HCT116 (cell line): ENCODE data around the gene DAPL1. TPM values are rescaled to one million over a fixed set of nuclear protein-coding genes. Genes with fewer than 3 reads are reported as not detected.

Experiments
- ATAC-seq: fragments of 200-7000 bp; cut with Tn5 transposase; 2 replicates; pipeline ENCODE4 v1.9.1; 2020; ENCODE audit warnings: mild to moderate bottlenecking, moderate library complexity
- BruUV-seq: library from RNA; stranded (reverse); fragments of 400-500 nt; replicated peaks from 2 replicates; lab custom pipeline; 2021; lab: Mats Ljungman, UMichigan
- CTCF ChIA-PET: fragments of 300-600 bp; sonication (Branson Sonifier 250); formaldehyde crosslinking; loops from one replicate; lab custom pipeline; 2021; ENCODE audit warnings: antibody characterized with exemption; lab: Charles Lee
- POLR2A ChIA-PET: fragments of 300-600, 350-600 bp; sonication (Branson Sonifier 250); formaldehyde crosslinking; loops from one replicate; lab custom pipeline; 2021; ENCODE audit warnings: antibody characterized with exemption; lab: Charles Lee
- RAD21 ChIA-PET, 2 experiments: fragments of 300-600 bp; sonication (Branson Sonifier 250); formaldehyde crosslinking; loops; one replicate each; lab custom pipeline; 2023; ENCODE audit warnings: low total read pairs in 2 of 2; ENCODE audit not compliant: uncharacterized antibody in 2 of 2, unreplicated experiment in 2 of 2, low non-redundant PET in 1 of 2; lab: Charles Lee
- DNase-seq: peaks from one replicate; pipeline ENCODE4 v3.0.0-alpha.2; 2010; ENCODE audit warnings: low read depth, low spot score
- H2AFZ ChIP-seq: fragments of 200-600 bp; shearing (Covaris generic), sonication (generic); 2 replicates; pipeline ENCODE4 v1.6.1; 2017; ENCODE audit warnings: low read depth, mixed run types, mixed read lengths, antibody characterized with exemption, low read length; ENCODE audit not compliant: poor library complexity, severe bottlenecking
- H3K27ac ChIP-seq: 2 replicates; pipeline ENCODE4 v1.5.1; 2012; ENCODE audit warnings: low read depth, low read length
- H3K27me3 ChIP-seq: fragments of 200-600 bp; sonication (generic); 2 replicates; pipeline ENCODE4 v1.6.1; 2016; ENCODE audit warnings: mixed run types, low read length, mixed read lengths; ENCODE audit not compliant: insufficient read depth
- H3K36me3 ChIP-seq, 2 experiments: fragments of 200-500 bp in 1 of 2; fragments of 200-600 bp in 1 of 2; sonication (Bioruptor generic) in 1 of 2; sonication (generic) in 1 of 2; 2 replicates each; pipeline versions ENCODE4 v1.5.1 to v1.6.1; 2014 to 2016; ENCODE audit warnings: low read length in 2 of 2, inconsistent platforms in 1 of 2, mixed read lengths in 1 of 2, mixed run types in 1 of 2; ENCODE audit not compliant: insufficient read depth in 2 of 2, control insufficient read depth in 1 of 2
- H3K4me1 ChIP-seq, 2 experiments: fragments of 200-600 bp in 1 of 2; sonication (generic) in 1 of 2; 2 replicates each; pipeline versions ENCODE4 v1.5.1 to v1.6.1; 2012 to 2017; ENCODE audit warnings: low read length in 2 of 2, inconsistent platforms in 1 of 2, mild to moderate bottlenecking in 1 of 2, mixed read lengths in 1 of 2, mixed run types in 1 of 2, moderate library complexity in 1 of 2; ENCODE audit not compliant: insufficient read depth in 2 of 2, control insufficient read depth in 1 of 2
- H3K4me2 ChIP-seq: fragments of 200-600 bp; sonication (generic); 2 replicates; pipeline ENCODE4 v1.6.1; 2017; ENCODE audit warnings: mixed run types, low read length, mixed read lengths
- H3K4me3 ChIP-seq, 2 experiments: fragments of 200-600 bp in 1 of 2; sonication (generic) in 1 of 2; replicated peaks in 1 of 2; 2 replicates each; pipeline ENCODE4 v1.5.1; 2011 to 2016; ENCODE audit warnings: low read length in 2 of 2, control low read depth in 1 of 2, low read depth in 1 of 2, mild to moderate bottlenecking in 1 of 2, mixed read lengths in 1 of 2, mixed run types in 1 of 2
- H3K79me2 ChIP-seq: fragments of 200-600 bp; sonication (generic); 2 replicates; pipeline ENCODE4 v1.6.1; 2017; ENCODE audit warnings: mild to moderate bottlenecking, mixed run types, low read length, moderate library complexity, mixed read lengths; ENCODE audit not compliant: insufficient read depth
- H3K9ac ChIP-seq: fragments of 200-600 bp; sonication (generic); 2 replicates; pipeline ENCODE4 v1.6.1; 2016; ENCODE audit warnings: low read length, mixed read lengths
- H3K9me2 ChIP-seq: fragments of 200-600 bp; sonication (generic), shearing (Covaris generic); 2 replicates; pipeline ENCODE4 v1.6.1; 2017; ENCODE audit warnings: mixed run types, mild to moderate bottlenecking, moderate library complexity; ENCODE audit not compliant: insufficient read depth
- H3K9me3 ChIP-seq, 2 experiments: fragments of 200-500 bp in 1 of 2; fragments of 200-600 bp in 1 of 2; sonication (Bioruptor generic) in 1 of 2; sonication (generic) in 1 of 2; 2 replicates each; pipeline ENCODE4 v1.6.1; 2014 to 2017; ENCODE audit warnings: low read length in 2 of 2, mixed read lengths in 2 of 2, inconsistent platforms in 1 of 2, low read depth in 1 of 2, mild to moderate bottlenecking in 1 of 2, mixed run types in 1 of 2, moderate library complexity in 1 of 2; ENCODE audit not compliant: control insufficient read depth in 1 of 2, insufficient read depth in 1 of 2
- H4K20me1 ChIP-seq: fragments of 200-600 bp; sonication (generic), shearing (Covaris generic); 2 replicates; pipeline ENCODE4 v1.6.1; 2017; ENCODE audit warnings: mixed run types, mild to moderate bottlenecking, moderate library complexity; ENCODE audit not compliant: insufficient read depth
- ATF3 ChIP-seq: IDR thresholded peaks from 2 replicates; pipeline ENCODE4 v1.6.1; 2012
- EGR1 ChIP-seq: IDR thresholded peaks from 2 replicates; pipeline ENCODE4 v1.6.1; 2012; ENCODE audit warnings: low read depth
- EZH2 ChIP-seq: fragments of 200-600 bp; sonication (generic); IDR thresholded peaks from 2 replicates; pipeline ENCODE4 v1.6.1; 2017; ENCODE audit warnings: antibody characterized with exemption, mixed run types
- EZH2phosphoT487 ChIP-seq: fragments of 200-600 bp; IDR thresholded peaks from 2 replicates; pipeline ENCODE4 v1.6.1; 2018; ENCODE audit warnings: antibody characterized with exemption, borderline replicate concordance
- FOSL1 ChIP-seq: IDR thresholded peaks from 2 replicates; pipeline ENCODE4 v1.6.1; 2012; ENCODE audit warnings: low read depth
- JUND ChIP-seq: IDR thresholded peaks from 2 replicates; pipeline ENCODE4 v1.6.1; 2012
- MAX ChIP-seq: IDR thresholded peaks from 2 replicates; pipeline ENCODE4 v1.6.1; 2012
- POLR2A ChIP-seq: IDR thresholded peaks from 2 replicates; pipeline ENCODE4 v1.7.0; 2011; ENCODE audit warnings: borderline replicate concordance; ENCODE audit not compliant: insufficient read depth, insufficient read length; ENCODE audit errors: extremely low read depth
- POLR2AphosphoS5 ChIP-seq: IDR thresholded peaks from 2 replicates; pipeline ENCODE4 v1.6.1; 2011; ENCODE audit warnings: mild to moderate bottlenecking, low read depth, low read length, moderate library complexity
- RAD21 ChIP-seq: IDR thresholded peaks from 2 replicates; pipeline ENCODE4 v1.6.1; 2012; ENCODE audit warnings: low read depth, mild to moderate bottlenecking
- REST ChIP-seq: IDR thresholded peaks from 2 replicates; pipeline ENCODE4 v1.6.1; 2012; ENCODE audit warnings: low read depth
- SIN3A ChIP-seq: IDR thresholded peaks from 2 replicates; pipeline ENCODE4 v1.6.1; 2012; ENCODE audit warnings: low read depth
- SP1 ChIP-seq: IDR thresholded peaks from 2 replicates; pipeline ENCODE4 v1.6.1; 2012; ENCODE audit warnings: low read depth
- TCF7L2 ChIP-seq: IDR thresholded peaks from 2 replicates; pipeline ENCODE4 v1.7.0; 2011; ENCODE audit warnings: borderline replicate concordance, inconsistent platforms; ENCODE audit not compliant: insufficient read depth, insufficient read length; ENCODE audit errors: extremely low read depth
- YY1 ChIP-seq: IDR thresholded peaks from 2 replicates; pipeline ENCODE4 v1.6.1; 2011; ENCODE audit warnings: low read length, low read depth, moderate library complexity, mild to moderate bottlenecking; ENCODE audit not compliant: insufficient replicate concordance; ENCODE audit errors: extremely low read depth
- ZNF274 ChIP-seq: fragments of 200-500 bp; sonication (Bioruptor generic); IDR thresholded peaks from 2 replicates; pipeline ENCODE4 v1.6.1; 2014; ENCODE audit warnings: mild to moderate bottlenecking, low read depth, low read length, inconsistent platforms
- intact Hi-C: fragments of 100-400 bp; cut with micrococcal nuclease; formaldehyde crosslinking; loops from 2 replicates; pipeline ENCODE4 v1.10.0; 2022
- total RNA-seq: library from RNA; stranded (reverse); gene quantifications from one replicate; pipeline ENCODE4 v1.2.1, GENCODE V29; 2021; ENCODE audit not compliant: unreplicated experiment

The DAPL1 gene
- total RNA-seq, 1 experiment from 2014 or later, result not detected

GRCh38 chr2:158782136-158782535, 13.0 kb upstream of the DAPL1 start:
- no peak overlapping the region for H3K4me2 ChIP-seq
- H3K27me3 ChIP-seq, result no peaks in the 10 kb centered on the region
- no TSS peak for BruUV-seq
- RAD21 ChIA-PET, result no interaction called here
- H3K27ac ChIP-seq, result no peak overlapping the region
- H3K9me3 ChIP-seq, result no peaks in the 10 kb centered on the region
- no peaks in the 10 kb centered on the region for H3K79me2 ChIP-seq
- POLR2A ChIA-PET, result no interaction called here
- no peaks in the 10 kb centered on the region for H3K4me1 ChIP-seq
- H3K4me3 ChIP-seq, result no peak overlapping the region
- TF ChIP-seq SP1 (no peak), FOSL1 (no peak), ATF3 (no peak), ZNF274 (no peak), POLR2AphosphoS5 (no peak), YY1 (no peak), MAX (no peak), EGR1 (no peak), POLR2A (no peak), REST (no peak), JUND (no peak), RAD21 (no peak), EZH2 (no peak), TCF7L2 (no peak), EZH2phosphoT487 (no peak), SIN3A (no peak)
- TF ChIP-seq, all 23 proteins: peak for 0
- H3K9me2 ChIP-seq, result no peaks in the 10 kb centered on the region
- no peak for DNase-seq
- no peak for ATAC-seq
- intact Hi-C loops, result no loop called here
- H3K9ac ChIP-seq, result no peak overlapping the region
- H4K20me1 ChIP-seq, result no peaks in the 10 kb centered on the region
- CTCF ChIA-PET, result no interaction called here
- H3K36me3 ChIP-seq, result no peaks in the 10 kb centered on the region
- no peak overlapping the region for H2AFZ ChIP-seq
